Epithelial cell of proximal tubule (primary cell): Measurements from ENCODE around the gene TNFAIP2. TPM values are rescaled to one million over a fixed set of nuclear protein-coding genes. Genes with fewer than 3 reads are reported as not detected.

ENCODE experiments used
- DNase-seq: peaks from one replicate; pipeline ENCODE4 v3.0.0-alpha.2; 2011; ENCODE audit warnings: low read depth
- H3K4me3 ChIP-seq: 2 replicates; pipeline ENCODE4 v1.5.1; 2011; ENCODE audit warnings: low read depth, mild to moderate bottlenecking, low read length
- CTCF ChIP-seq: conservative IDR thresholded peaks from 2 replicates; pipeline ENCODE4 v1.5.1; 2012; ENCODE audit warnings: low read depth, mild to moderate bottlenecking, low read length
- total RNA-seq: library from RNA; depleted of rRNA; stranded (reverse); fragments of >200 nt; gene quantifications from 2 replicates; pipeline ENCODE4 v1.2.3, GENCODE V29; 2015

TNFAIP2 gene
- total RNA-seq, 1 donor from 2014 or later, result 155 TPM

DNA sequence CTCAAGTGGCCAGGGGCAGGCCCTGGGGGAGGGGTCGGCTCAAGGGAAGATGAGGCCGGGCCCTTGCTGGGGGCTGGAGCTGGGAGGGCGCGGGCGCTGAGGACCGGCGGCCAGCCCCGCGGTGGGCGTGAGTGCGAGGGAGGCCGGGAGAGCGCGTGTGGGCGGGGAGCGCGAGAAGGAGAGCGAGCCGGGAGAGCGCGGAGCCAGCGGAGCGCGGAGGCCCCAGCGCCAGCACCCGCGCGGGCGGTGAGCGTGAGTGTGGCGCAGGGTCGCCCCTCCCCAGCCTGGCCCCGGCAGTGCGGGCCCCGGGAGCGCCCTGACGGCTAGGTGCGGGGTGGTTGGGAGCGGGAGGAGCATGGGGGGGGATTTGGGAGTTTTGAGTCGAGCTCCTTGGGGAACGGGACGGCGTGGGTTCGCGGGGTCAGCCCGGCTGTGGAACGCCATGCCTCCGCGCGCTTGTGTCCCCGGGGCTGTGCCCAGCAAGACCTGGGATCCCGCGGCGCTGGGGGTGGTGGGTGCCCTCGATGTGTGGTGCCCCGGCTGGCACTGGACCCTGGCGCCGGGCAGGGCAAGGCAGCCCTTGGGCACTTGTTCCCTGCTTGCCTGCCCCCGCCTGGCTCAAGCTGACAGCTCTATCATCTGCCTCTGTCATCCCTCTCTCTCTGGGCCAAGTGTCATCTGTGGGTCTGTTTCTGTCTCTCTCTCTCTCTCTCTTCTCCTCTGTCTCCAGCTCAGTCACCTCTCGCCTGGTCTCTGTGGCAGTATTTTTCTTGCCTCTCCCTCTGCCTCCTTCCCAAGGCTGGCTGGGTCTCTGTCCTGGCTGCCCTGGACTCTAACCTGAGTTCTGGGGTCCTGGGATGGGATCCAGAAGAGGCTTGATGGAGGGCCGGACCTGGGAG lies 39.0 kb upstream of the TNFAIP2 start, which contains the start of gene LBHD2:
Gene LBHD2, plus strand, starts transcription at position 190 of the 899 bp plus-strand sequence. CDS start 1,803 bp downstream, outside the sequence.
- TF ChIP-seq CTCF, result no peak
- peak within 1 kb of the TSS; percentile 42 for H3K4me3 ChIP-seq
- DNase-seq, result no peak

DNA sequence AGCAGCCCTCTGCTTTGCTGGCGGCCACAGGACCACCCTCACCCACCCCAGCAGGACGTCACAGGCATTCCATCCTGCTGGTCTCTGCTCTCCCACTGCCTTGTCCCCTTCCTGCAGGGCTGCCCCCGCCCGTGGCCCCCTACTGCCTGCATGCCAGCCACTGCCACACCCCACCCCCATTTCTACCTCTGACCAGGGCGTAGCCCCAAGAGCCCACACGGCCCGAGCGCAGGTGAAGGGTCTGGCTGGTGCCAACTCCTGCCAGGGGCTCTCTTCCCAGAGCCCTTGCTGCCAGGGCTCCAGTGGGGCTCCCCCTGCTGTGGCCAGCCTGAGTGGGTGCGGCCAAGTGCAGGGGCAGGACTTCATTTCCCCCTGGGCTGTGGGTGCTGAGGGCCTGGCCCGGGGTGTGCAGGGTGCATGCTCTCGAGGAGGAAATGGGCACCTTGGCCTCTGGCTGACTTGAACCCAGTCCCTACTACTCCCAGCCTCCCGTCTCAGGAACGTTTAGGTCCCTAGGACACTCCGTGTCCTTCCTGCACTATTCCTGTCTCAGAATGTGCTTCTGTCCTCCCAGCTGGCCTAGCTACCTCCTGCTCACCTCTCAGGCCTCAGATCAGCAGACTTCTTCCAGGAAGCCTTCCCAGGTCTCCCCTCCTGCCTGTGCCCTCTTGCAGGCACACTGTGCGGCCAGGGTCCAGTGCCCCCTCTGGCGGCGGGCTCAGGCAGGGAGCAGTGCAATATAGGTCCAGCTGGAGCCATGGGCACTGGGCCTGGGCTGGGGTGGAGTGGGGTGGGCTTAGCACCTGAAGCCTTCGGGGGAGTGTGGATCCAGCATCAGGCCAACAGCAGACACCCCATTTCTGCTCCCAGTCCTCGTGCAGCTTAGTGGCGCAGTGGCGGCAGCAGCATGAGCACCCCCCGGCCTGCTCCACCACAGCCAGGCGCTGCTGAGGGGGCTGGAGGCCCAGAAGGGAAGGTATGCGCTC lies 37.9 kb upstream of the TNFAIP2 start:
- DNase-seq, result no peak
- no peak overlapping the region for H3K4me3 ChIP-seq
- TF ChIP-seq CTCF, result peak; percentile 39

DNA sequence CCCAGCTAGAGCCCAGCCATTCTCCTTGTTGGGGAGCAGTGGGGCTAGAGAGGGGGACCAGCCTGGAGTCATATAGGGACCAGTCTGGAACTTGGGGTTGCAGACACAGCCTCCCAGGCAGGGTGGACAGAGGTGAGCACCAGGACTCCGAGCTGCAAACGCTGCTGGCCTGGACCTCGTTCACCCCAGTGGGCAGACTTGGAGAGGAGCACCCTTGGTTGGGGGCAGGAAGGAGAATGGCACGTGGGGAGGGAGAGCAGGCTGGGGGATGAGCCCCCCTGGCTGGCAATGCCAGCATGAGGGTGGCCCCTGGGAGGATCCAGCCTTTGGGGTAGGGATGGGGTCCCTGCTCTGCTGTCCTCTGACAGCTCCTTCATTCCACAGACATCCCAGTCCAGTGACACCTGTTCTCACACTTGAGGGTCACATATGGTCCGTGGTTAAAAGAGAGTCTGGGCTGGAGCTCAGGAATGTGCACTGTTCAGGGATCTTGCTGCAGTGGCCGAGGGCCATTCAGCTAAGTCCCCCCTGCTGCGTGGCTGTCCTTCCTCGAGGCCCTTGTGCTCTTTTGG lies 36.4 kb upstream of the TNFAIP2 start:
- DNase-seq, result no peak
- no peak for TF ChIP-seq CTCF
- H3K4me3 ChIP-seq, result no peak overlapping the region

DNA sequence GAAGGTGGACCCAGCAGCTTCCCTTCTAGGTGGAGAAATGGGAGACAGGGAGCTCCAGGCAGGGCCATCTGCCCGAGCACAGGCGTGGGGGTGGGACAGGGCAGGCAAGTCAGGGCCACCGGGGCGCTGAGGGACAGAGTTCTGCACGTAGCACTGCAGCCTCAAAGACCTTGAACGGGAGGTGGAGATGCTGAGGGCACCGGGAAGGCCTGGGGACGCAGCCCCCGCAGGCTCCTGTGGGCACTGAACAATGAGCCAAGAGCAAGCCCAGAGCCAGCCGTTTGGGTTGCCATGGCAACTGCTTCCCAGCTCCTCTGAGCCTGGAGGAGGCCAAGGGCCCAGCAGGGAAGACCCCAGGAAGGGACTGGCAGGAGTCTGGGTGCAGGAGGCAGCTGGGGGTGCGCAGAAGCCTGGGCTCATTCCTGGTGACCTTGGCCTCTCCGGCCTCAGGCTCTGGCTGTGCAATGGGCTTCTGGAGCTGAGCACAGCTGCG lies 35.9 kb upstream of the TNFAIP2 start:
- no peak overlapping the region for H3K4me3 ChIP-seq
- DNase-seq, result no peak
- TF ChIP-seq CTCF, result no peak

GRCh38 chr14:103088921-103089320 lies 34.3 kb upstream of the TNFAIP2 start:
- H3K4me3 ChIP-seq, result no peak overlapping the region
- DNase-seq, result no peak
- TF ChIP-seq CTCF, result no peak
